HepG2 (cell line): ENCODE results near the gene NFATC3. TPM values are rescaled to one million over a fixed set of nuclear protein-coding genes. Genes with fewer than 3 reads are reported as not detected.

Experiments used
- ATF5 ChIP-seq: sonication (generic); formaldehyde crosslinking; IDR thresholded peaks from 2 replicates; pipeline ENCODE4 v1.4.0; 2020; ENCODE audit warnings: mild to moderate bottlenecking, low read depth, missing genetic modification reagents
- ATF7-NPFF ChIP-seq: sonication (generic); formaldehyde crosslinking; IDR thresholded peaks from 2 replicates; pipeline ENCODE4 v1.8.1; 2023; ENCODE audit warnings: mild to moderate bottlenecking, low read depth, missing genetic modification reagents, moderate library complexity
- BRCA1 ChIP-seq: sonication (generic); formaldehyde crosslinking; IDR thresholded peaks from 2 replicates; pipeline ENCODE4 v1.4.0; 2020; ENCODE audit warnings: missing genetic modification reagents
- CHCHD3 ChIP-seq: sonication (generic); formaldehyde crosslinking; IDR thresholded peaks from 2 replicates; pipeline ENCODE4 v1.8.0; 2022; ENCODE audit warnings: mild to moderate bottlenecking, missing genetic modification reagents, moderate library complexity
- DNMT3B ChIP-seq: conservative IDR thresholded peaks from 2 replicates; pipeline ENCODE4 v1.6.1; 2016; ENCODE audit warnings: missing biosample characterization, control low read depth
- JUND ChIP-seq: sonication (generic); formaldehyde crosslinking; IDR thresholded peaks from 2 replicates; pipeline ENCODE4 v1.8.0; 2022; ENCODE audit warnings: mild to moderate bottlenecking, missing genetic modification reagents
- NCOA2 ChIP-seq: sonication (generic); formaldehyde crosslinking; IDR thresholded peaks from 2 replicates; pipeline ENCODE4 v1.8.0; 2022; ENCODE audit warnings: inconsistent platforms
- PRDM15 ChIP-seq: sonication (generic); formaldehyde crosslinking; IDR thresholded peaks from 2 replicates; pipeline ENCODE4 v1.4.0; 2020; ENCODE audit warnings: missing genetic modification reagents
- RFX5 ChIP-seq: IDR thresholded peaks from 2 replicates; pipeline ENCODE4 v1.6.1; 2011; ENCODE audit warnings: low read depth, low read length, improper control_type of control experiment
- RFXAP ChIP-seq: sonication (generic); formaldehyde crosslinking; IDR thresholded peaks from 2 replicates; pipeline ENCODE4 v1.4.0; 2020; ENCODE audit warnings: missing genetic modification reagents, borderline replicate concordance
- SRF ChIP-seq: IDR thresholded peaks from 2 replicates; pipeline ENCODE4 v1.6.1; 2011; ENCODE audit warnings: mild to moderate bottlenecking, low read depth, low read length, moderate library complexity
- SUZ12 ChIP-seq: fragments of 150-350 bp; IDR thresholded peaks from 2 replicates; pipeline ENCODE4 v1.6.1; 2014; ENCODE audit warnings: low read depth, low read length
- ZNF280B ChIP-seq: sonication (generic); formaldehyde crosslinking; IDR thresholded peaks from 2 replicates; pipeline ENCODE4 v1.5.0; 2020; ENCODE audit warnings: missing genetic modification reagents, mild to moderate bottlenecking, borderline replicate concordance
- ZNF335 ChIP-seq: sonication (generic); formaldehyde crosslinking; IDR thresholded peaks from 2 replicates; pipeline ENCODE4 v1.4.0; 2020; ENCODE audit warnings: missing genetic modification reagents
- ZNF501 ChIP-seq: sonication (generic); formaldehyde crosslinking; IDR thresholded peaks from 2 replicates; pipeline ENCODE4 v1.5.1; 2020; ENCODE audit warnings: mild to moderate bottlenecking, moderate library complexity, missing genetic modification reagents
- ZNF687 ChIP-seq: sonication (generic); formaldehyde crosslinking; IDR thresholded peaks from 2 replicates; pipeline ENCODE4 v1.5.1; 2020; ENCODE audit warnings: mild to moderate bottlenecking, missing genetic modification reagents, moderate library complexity
- ZNF816 ChIP-seq: sonication (generic); formaldehyde crosslinking; IDR thresholded peaks from 2 replicates; pipeline ENCODE4 v1.8.0; 2022; ENCODE audit warnings: missing genetic modification reagents, mild to moderate bottlenecking, borderline replicate concordance
- polyA plus RNA-seq, 8 experiments: library from polyadenylated mRNA; depleted of rRNA in 3 of 8; stranded (reverse) in 7 of 8; unstranded in 1 of 8; fragments of >200 nt; fragmentation: Illumina TruSeq in 4 of 8; extraction: Trizol in 4 of 8; gene quantifications; 2 replicates each; pipeline versions ENCODE4 v1.2.1 to v1.2.3, GENCODE V29; 2011 to 2016; ENCODE audit warnings: low read depth in 4 of 8, missing spikeins in 1 of 8, mixed read lengths in 1 of 8; ENCODE audit not compliant: insufficient read depth in 1 of 8
- total RNA-seq, 5 experiments: library from RNA; depleted of rRNA; stranded (reverse); fragments of >200 nt; fragmentation: Illumina TruSeq; extraction: Trizol; gene quantifications; 2 replicates each; pipeline ENCODE4 v1.2.3, GENCODE V29; 2016; ENCODE audit warnings: low read depth in 1 of 5

The NFATC3 gene
- total and polyA plus RNA-seq, 2 of the 13 experiments (the other 11 are each of a cell fraction or from before 2014, with no cell fraction given) = 52.6 to 62.7 TPM

GRCh38 chr16:68084504-68085258 lies 489 bp upstream of the NFATC3 start (continued):
- TF ChIP-seq ATF5 (peak; percentile 96), ZNF687 (CRISPR knock-in tag) (peak; percentile 100), ATF7-NPFF (peak; percentile 92; the same call in 1 of the 2 replicates), ZNF816 (CRISPR knock-in tag) (peak; percentile 85; the same call in 1 of the 2 replicates), CHCHD3 (CRISPR knock-in tag) (peak; percentile 96), SUZ12 (peak; percentile 29; the same call in 1 of the 2 replicates), ZNF335 (CRISPR knock-in tag) (no peak; the same call in 1 of the 2 replicates), PRDM15 (CRISPR knock-in tag) (peak; percentile 71), DNMT3B (CRISPR knock-in tag) (no peak), BRCA1 (CRISPR knock-in tag) (peak; percentile 55; the same call in 1 of the 2 replicates), NCOA2 (CRISPR knock-in tag) (peak; percentile 77), ZNF501 (CRISPR knock-in tag) (peak; percentile 95), RFXAP (CRISPR knock-in tag) (peak; percentile 84; the same call in 1 of the 2 replicates), RFX5 (peak; percentile 53; the same call in 1 of the 2 replicates), SRF (peak; percentile 21; the same call in 1 of the 2 replicates), JUND (CRISPR knock-in tag) (no peak; the same call in 1 of the 2 replicates), ZNF280B (CRISPR knock-in tag) (peak; percentile 97)
